GM21381 (cell line): ENCODE data around the gene NUBP2.

Source experiments
- ATAC-seq: cut with Tn5 transposase; IDR thresholded peaks from one replicate; pipeline ENCODE4 v1.9.1; 2021; ENCODE audit warnings: mild to moderate bottlenecking, moderate library complexity; ENCODE audit not compliant: unreplicated experiment

The NUBP2 gene

DNA sequence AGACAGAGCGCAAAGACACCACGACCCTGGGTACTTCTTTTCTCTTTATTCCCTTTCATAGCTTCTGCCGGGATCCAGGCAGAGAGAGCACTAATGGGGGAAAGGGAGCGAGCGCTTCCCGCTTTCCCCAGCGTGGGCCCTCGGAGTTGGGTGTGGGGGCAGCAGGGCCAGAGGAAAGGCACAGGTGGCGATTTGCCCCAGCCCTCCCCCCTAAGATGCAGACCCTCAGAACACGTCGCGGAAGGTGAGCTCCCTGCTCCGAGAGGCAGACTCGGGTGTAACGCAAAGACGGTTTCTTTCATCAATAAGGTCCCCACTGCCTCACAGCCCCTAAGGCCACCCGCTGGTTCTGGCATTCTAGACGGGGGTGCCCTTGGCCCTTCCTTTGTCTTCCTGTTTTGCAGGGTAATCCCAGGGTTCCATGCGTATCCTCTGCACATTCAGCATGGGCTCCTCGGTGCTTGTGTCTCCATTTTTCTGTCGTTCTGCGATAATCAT, 10.8 kb upstream of the NUBP2 start:
- ATAC-seq = no peak

DNA sequence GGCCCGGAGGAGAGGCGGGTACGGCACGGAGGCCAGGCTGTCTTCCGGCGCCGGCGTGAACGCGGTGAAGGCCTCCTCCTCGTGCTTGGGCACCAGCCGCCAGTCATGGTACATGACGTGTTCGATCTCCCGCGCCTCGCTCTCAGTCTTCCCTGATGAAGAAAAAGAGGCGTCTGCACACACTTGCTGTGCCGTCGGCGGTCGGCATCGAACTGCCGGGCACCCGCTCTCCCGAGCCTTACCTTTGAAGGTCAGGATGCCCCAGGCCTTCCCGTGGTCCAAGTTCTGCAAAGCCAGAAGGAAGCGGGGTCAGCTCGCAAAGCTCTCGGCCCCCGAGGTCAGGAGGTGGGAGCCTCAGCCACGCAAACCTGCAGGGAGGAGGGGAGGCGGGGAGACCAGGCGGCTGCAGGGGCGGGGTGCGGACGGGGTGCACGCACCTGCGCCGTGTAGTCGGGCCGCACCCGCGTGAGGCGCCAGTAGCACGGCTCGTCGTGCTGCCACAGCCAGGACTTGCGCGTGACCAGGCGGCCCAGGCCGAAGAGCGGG, 10.3 kb upstream of the NUBP2 start, which contains the start of gene EME2:
EME2 (plus strand) TSS at position 449 of the 546 bp plus-strand sequence. CDS start 418 bp downstream, outside the sequence.
- ATAC-seq = peak; percentile 8

DNA sequence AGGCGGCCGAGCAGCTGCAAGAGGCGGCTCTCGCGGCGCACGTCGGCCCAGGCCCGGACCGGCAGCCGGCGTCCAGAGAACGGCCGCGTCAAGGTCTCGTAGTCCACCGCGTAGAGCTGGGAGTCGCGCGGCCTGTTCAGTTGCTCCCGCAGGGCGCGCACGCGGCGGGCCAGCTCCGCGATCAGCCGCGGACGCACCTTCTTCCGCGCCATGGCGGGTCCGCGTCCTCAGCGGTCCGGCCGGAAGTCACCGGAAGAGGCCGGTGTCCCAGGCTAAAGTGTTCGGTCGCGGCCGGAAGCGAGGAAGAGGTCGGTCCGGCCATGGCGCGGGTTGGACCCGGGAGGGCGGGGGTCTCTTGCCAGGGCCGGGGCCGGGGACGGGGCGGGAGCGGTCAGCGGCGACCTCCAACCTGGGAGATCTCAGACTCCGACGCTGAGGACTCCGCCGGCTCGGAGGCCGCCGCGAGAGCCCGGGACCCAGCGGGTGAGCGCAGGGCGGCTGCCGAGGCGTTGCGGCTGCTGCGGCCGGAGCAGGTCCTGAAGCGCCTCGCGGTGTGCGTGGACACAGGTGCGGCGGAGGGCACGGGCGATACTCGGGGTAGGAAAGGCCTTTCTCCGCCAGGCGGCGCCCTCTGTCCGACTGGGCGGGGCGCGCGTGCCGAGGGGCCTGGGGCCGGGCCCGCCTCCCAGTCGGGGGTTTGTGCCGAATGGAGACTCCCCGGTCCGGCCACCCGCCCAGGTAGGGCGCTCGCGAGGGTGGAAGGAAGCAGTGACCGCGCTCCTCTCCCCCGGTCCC, 9.7 kb upstream of the NUBP2 start, which contains the start of gene MRPS34:
MRPS34 (minus strand) TSS at position 227 of the 795 bp plus-strand sequence; CDS start at position 212, 15 bp downstream.
- ATAC-seq = peak; percentile 47

DNA sequence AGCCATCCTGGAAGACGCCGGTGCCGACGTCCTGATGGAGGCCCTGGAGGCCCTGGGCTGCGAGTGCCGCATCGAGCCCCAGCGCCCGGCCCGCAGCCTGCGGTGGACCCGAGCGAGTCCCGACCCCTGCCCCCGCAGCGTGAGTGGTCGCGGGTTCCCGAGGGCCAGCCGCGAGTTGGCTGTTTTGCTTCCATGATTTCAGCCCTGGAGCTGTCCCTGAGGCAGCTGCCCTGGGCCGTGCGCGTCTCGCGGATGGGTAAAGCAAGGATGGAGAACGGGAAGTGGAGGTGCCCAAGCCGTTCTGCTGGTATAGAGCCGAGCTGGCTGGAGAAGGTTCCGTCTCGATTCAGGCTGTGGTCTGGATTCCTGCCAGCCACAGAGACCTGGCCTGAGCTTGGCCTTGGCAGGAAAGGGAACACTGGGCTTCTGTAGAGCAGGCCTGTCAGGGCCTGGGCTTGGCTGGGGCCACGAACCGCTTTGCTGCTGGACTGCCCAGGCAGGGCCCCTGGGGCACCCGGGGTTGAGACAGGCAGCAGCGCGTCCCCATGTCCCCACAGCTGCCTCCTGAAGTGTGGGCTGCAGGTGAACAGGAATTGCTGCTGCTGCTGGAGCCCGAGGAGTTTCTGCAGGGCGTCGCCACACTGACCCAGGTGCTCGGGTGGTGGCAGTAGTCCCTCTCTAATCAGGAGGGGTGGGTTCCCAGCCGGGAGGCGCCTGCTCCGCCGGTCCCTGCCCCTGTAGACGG, 8.9 kb upstream of the NUBP2 start:
- ATAC-seq = no peak

DNA sequence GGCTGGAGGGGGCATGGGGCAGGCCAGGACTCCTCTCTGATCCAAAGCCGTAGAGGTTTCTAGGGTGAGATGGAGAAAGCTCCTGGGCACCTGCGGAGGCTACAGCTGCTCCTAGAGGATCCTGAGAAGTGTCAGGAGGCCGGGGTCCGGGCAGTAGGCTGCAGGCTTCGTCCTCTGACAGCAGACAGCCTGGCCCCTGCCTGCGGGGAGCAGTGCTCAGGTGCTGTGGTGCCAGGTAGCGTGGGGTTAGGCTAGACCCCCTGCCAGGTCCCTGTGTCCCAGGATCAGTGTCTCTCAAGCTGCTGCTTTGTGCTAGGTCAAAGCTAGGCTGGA, 8.3 kb upstream of the NUBP2 start:
- no peak for ATAC-seq

DNA sequence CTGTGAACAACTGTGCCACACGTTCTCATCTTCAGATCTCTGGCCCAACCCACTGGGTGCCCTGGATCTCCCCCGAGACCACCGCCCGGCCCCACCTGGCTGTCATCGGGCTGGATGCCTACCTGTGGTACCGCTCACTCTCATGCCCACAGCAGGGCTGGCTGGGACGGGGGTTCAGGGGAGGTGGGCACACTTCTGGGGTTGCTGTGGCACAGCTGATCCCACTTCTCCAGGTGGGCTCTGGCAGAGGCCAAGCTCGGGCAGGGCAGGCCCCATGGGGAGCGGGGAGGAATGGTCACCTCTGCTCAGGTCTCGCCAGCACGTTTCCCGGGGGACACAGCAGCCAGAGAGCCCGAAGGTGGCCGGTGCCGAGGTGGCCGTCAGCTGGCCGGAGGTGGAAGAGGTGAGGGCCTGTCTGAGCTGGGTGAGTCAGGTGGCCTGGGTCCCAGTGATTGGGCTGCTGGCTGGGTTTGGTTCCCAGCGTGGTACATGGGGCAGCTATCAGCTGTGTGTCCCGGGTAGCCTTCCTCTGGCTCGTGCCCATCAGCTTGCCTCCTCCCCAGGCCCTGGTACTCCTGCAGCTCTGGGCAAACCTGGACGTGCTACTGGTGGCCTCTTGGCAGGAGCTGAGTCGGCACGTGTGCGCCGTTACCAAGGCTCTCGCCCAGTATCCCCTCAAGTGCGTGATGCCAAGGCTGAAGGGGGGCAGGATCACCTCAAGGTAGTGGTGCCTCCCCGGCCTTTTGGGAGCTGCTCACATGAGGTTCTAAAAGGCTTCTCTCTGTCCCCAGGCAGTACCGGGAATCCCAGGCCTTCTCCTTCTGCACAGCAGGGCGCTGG, 7.5 kb upstream of the NUBP2 start:
- ATAC-seq = no peak

DNA sequence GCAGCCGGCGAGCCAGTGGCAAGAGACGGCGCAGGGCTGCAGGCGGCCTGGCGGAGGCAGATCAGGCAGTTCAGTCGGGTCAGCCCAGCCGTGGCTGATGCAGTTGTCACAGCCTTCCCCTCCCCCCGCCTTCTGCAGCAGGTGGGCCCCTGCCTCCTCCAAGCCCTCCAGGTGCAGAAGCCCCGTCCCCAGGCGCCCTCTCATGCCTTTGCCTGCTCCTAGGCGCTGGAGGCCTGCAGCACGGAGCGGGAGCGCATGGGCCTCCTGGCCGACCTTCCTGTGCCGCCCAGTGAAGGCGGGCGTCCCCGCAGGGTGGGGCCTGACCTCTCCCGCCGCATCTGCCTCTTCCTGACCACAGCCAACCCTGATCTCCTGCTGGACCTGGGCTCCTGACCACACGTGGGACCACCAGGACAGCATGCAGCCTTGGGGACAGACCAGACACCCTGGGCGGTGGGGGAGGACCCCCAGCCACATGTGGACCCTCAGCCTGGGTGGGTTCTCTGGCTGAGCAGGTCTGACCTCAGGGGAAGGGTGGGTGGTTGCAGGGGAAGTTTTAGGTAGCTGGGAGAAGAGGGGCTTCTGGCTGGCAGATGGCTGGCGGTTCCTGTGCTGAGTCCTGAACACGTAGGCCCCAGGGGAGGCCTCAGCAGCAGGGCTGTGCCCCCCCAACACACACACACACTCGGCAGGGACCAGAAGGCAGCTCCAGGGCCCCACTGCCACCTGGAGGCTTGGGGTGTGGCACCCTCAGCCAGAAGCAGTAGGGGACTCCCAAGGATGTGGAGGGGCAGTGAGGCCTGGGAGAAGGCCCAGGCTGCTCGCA, 6.7 kb upstream of the NUBP2 start:
- ATAC-seq = no peak

DNA sequence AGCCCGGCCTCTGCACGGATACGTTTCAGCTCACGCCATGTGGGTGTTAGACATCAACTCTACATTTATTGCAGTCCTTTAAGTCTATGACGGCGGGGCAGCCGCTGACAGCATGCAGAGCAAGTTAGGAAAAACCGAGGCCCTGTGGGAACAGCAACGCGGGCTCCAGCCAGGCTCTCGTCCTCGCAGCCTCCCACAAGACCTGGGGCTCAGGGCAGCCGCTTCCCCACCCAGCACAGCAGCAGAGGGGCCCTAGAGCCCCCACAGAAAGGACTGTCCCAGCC, 6.1 kb upstream of the NUBP2 start:
- ATAC-seq = no peak

DNA sequence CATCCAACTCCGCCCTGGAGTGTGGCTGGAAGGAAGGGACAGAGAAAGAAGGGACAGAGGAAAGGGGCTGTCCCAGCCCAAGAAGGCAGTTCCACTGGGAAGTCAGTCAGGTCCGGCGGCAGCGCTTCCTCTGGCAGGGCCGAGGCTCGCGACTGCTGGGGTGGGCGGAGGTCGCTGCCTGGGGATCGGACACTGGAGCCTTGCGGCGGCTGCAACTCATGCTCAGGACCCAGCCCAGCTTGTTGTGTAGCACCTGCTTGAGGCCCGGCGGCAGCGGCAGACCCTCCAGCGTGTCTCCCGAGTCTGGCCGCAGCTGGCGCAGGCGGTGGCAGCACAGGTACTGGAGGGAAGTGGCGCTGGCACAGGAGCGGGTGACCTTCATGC, 5.8 kb upstream of the NUBP2 start:
- ATAC-seq = no peak

DNA sequence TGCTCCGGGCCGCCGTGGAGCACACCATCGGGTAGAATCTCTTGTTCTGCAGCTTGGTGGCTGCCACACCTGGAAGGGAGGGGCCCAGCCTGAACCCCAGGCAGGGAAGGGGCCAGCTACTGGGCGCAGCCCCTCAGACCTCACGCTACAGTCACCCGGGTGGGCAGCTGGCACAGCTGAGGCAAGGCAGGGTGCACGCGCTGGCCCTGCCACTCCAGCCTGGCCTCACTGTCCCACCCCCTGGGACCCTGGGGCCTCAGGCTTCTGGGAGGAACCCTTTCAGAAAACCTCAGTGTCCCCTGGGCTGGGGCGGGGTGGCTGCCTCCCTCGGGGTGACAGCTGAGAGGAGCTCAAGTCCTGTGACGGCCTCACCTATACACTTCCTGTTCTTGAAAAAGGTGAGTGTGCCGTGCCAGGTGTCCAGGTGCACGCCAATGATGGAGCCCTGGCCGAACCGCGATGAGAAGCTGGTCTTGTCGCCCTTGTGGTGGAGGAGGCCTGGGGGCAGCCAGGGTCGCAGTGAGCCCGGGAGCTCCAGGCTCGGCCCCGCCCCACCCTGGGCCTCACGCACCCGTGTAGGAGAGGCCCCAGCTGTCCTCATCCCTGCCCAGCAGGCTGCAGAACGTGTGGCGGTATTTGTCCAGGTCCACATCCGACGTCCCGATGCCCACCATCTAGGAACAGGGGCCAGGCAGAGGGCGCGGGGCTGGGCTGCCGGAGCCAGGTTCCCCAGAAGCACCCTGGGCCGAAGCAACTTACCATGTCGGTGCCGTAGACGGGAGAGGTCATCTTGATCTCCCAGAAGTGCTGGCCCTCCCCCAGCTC, 5.2 kb upstream of the NUBP2 start:
- ATAC-seq = no peak

DNA sequence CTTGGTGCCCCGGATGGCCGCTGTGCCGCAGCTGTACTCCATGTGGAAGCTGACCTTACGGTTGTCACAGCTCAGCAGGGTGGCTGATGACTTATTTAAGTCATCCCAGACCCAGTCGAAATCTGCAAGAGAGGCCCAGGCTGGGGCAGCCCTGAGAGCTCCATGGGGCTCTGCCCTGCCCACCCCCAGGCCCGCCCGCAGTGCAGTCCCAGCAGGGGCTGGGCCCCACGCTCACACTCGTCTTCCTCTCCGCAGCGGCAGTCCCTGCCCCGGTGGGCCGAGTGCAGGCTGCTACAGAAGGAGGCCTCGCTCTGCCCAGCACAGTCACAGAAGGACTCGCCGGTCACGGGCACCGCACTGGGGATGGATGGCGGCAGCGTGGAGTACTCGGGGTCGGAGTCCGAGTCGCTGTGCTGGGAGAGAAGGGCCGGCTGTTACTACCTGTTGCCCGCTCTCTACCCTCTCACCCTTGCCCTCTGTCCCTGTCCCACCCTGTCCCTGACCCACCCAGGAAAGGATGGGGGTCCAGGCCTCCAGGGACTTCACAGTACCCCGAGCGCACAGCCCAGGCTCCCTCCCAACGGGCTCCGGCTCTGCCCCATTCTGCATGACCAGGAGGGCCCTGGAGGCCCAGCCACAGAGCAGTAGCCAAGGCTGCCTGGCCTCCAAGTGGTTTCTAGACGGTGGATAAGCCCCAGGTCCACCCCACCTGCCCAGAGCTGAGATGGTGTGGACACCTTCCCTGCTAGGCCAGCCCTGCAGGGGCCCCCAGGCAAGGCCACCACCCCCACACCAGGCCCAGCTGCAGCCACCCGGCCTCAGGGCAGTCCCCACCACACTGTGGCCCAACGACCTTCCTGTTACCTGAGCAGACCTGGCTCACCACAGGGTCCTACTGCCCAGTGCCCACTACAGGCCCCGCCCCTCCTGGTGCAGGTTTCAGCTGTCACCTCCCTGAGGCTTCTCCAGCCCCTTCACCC, 4.3 kb upstream of the NUBP2 start:
- no peak for ATAC-seq

DNA sequence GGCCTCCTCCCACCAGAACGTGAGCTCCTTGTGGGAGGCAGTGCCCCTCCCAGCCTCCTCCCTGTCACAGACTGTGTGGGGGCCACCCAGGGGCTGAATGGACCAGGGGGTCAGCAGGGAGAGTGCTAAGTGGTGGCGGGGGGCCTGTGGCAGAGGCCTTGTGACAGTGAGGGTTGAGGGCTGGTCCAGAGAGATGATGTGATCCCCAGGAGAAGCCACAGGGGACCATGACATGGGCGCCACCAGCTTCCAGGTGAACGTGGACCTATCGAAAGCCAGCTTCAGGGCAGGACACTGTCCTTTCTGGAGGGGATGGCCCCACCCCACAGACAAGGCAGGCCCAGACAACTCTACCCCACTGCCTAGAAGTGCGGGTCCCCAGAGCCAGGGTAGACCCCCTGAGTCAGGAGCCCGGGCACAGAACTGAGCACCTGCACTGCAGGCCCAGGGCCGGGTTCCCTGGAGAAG, 3.5 kb upstream of the NUBP2 start:
- ATAC-seq = no peak

DNA sequence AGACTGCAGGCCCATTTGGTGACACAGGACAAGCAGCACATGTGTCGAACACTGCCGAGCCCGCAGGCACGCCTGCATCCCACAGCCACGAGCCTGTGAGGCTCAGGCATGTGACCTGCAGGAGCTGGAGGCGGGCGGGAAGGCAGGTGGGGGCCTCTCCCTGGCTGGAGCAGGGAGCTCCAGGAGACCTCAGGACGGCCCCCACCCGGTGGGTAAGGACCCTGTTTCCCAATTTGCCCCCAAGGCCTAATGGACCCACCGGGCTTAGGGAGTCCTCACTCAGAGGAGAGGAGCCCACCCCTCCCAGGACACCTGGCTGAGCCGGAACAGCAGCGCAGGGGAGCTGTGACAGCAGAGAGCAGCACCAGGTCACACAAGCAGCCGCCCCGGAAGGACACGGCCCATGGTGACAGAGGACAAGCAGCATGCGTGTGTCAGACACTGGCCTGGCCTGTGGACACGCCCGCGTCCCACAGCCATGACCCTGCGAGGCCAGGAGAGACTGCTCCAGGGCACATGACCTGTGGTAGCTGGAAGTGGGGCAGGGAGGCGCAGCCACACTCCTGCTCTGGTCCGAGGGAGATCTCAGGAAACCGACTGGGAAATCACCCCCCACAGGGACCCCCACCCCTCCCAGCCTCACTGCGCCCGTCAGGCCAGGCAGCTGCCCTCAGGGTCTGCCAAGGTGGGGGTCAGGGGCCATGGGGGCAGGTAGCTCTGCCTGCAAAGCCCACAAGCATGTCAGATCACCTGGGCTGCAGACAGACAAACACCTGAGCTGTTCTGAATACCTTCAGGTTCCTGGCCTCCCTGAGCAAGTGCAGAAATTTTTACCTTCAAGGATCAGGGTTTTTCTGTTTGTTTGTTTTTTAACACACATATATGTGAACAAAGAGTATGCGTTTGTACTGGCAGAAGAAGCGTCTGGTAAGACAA, 2.8 kb upstream of the NUBP2 start:
- ATAC-seq = no peak

DNA sequence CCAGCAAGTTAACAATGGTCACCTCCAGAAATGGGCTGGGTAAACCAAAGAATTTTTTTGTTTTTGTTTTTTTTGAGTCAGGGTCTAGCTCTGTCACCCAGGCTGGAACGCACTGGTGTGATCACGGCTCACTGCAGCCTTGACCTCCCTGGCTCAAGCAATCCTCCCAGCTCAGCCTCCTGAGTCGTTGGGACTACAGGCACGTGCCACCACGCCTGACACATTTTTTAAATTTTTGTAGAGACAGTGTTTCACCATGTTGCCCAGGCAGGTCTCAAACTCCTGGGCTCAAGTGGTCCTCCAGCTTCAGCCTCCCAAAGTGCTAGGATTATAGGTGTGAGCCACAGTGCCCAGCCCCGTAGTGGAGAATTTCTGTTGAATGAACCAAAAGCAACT, 2.1 kb upstream of the NUBP2 start:
- no peak for ATAC-seq

DNA sequence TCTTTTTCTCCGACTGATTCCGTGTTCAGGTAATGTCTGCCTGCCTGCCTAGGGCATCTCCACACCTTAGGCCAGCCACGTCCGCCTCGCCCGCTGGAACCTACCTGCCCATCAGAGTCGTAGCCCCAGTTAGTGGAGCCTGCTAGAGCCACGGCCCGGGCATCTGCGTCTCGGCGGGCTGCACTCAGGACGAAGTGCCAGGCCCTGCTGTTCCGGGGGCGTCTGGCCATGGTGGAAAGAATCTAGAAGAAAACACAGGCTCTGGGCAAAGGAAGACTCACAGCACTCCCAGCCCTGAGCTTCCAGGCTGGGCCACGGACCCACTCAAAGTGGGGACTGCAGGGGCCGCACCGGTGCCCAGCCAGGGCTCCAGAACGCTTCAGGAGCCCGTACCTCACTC, 1.5 kb upstream of the NUBP2 start:
- ATAC-seq = no peak

DNA sequence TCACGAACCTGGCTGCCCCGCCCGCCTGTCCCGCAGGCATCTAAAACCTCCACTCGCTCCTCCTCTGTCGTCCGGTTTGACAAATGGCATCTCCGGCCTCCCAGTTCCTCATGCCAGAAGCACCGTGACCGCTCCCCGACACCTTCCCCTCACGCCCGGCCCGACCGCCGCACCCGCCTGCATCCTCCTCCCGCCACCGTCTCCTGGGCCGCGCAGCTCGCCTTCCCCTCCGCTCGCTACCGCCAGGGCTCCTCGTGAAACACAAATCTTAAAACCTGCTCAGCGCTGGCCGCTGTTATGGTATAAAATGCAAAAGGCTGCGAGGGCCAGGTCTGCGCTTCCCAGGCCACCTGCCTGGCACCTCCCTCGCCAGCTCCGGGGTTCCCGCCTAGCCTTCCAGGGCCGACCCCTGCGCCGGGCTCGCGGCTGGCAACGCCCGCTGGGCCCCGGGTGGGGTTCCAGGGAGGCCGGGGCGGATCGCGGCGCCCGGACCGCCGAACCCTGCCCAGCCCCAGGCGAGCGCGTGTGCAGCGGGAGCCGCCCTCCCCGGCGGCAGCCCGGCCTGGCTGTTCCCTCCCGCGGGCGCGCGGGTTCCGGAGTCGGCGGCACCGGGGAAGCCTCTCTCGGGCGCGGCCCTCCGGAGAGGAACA, 877 bp upstream of the NUBP2 start:
- no peak for ATAC-seq
